Measurements from ENCODE around the gene KCND3. TPM values are rescaled to one million over a fixed set of nuclear protein-coding genes. Genes with fewer than 3 reads are reported as not detected.
A peak's percentile ranks its signal among the peaks of the same experiment; 100 is the strongest.

Gene KCND3
- total RNA-seq, 4 donors from 2014 or later = 2.4 to 6.0 (median 3.9) TPM

DNA sequence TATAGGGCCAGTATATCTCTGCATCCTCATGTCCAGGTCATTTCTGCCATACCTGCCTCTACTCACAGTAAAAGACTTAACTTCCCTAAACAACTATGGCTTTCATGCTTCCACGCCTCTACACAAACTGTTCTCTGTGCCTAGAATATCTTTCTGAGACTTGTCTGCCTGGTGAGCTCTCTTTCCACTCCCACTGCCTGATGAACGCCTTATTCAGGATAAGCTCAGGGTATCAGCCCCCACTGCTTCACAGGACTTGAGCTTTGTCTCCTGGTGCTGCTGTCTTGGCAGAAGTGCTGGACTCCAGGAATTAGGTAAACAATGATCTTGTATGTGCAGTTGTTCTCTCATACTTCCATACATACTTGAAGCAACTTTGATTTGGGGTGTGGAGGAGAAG, 238.6 kb downstream of the KCND3 start:
- intact Hi-C loops (cut with DNase I) = no loop called here
- 75 to 86% methylated on average over 2 of the region's 2 CpGs for WGBS, 2 donors
- Histone ChIP-seq H3K27ac (peak overlapping the region in 3 of 4 donors; percentile 5 to 28 (median 13)), H3K4me3 (no peak overlapping the region), H3K9me3 (no peaks in the 10 kb centered on the region), H3K27me3 (no peaks in the 10 kb centered on the region), H3K36me3 (no peaks in the 10 kb centered on the region), H3K4me1 (peaks cover 0 to 21% (median 3%) of the 10 kb centered on the region in 3 donors)
- DNase-seq = no peak
- TF ChIP-seq, protein P1, sequence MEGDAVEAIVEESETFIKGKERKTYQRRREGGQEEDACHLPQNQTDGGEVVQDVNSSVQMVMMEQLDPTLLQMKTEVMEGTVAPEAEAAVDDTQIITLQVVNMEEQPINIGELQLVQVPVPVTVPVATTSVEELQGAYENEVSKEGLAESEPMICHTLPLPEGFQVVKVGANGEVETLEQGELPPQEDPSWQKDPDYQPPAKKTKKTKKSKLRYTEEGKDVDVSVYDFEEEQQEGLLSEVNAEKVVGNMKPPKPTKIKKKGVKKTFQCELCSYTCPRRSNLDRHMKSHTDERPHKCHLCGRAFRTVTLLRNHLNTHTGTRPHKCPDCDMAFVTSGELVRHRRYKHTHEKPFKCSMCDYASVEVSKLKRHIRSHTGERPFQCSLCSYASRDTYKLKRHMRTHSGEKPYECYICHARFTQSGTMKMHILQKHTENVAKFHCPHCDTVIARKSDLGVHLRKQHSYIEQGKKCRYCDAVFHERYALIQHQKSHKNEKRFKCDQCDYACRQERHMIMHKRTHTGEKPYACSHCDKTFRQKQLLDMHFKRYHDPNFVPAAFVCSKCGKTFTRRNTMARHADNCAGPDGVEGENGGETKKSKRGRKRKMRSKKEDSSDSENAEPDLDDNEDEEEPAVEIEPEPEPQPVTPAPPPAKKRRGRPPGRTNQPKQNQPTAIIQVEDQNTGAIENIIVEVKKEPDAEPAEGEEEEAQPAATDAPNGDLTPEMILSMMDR (IDR thresholded peaks at IDR 0.05) = no peak
- no peak for TF ChIP-seq POLR2A (IDR thresholded peaks at IDR 0.05)

DNA sequence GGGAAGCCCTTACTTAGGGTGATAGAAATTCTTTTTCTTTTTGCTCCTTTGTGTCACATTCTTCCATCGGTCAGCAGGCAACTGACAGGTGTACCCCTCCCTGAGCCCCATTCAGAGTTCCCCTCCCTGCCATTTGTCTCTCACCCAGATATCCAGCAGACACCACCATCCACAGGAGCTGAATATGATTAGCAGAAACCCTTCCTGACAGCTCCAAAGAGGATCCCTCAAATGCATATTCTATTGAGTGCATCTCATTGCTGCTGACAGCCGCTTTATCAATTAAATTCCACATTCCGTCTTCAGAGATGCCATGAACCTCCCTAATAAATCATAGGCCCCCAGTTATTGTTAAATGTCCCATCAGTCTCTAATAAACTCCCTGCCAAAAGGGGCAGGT, 239.8 kb downstream of the KCND3 start:
- intact Hi-C loops (cut with DNase I) = loop anchor here (5.0 to 10.0 kb wide), 2 partner anchors 37 to 245 kb away; partner anchors contain the start of genes ADORA3 and TMIGD3
- H3K4me3 ChIP-seq = no peak overlapping the region
- H3K9me3 ChIP-seq = no peaks in the 10 kb centered on the region
- TF ChIP-seq, protein P1 (IDR thresholded peaks at IDR 0.05) = no peak
- no peak for TF ChIP-seq POLR2A (IDR thresholded peaks at IDR 0.05)
- no peak overlapping the region for H3K27ac ChIP-seq
- peaks cover 0 to 17% (median 3%) of the 10 kb centered on the region in 3 donors for H3K4me1 ChIP-seq
- WGBS, 2 donors = 73 to 77% methylated on average over 3 of the region's 3 CpGs
- no peak for DNase-seq
- H3K27me3 ChIP-seq = no peaks in the 10 kb centered on the region
- no peaks in the 10 kb centered on the region for H3K36me3 ChIP-seq

DNA sequence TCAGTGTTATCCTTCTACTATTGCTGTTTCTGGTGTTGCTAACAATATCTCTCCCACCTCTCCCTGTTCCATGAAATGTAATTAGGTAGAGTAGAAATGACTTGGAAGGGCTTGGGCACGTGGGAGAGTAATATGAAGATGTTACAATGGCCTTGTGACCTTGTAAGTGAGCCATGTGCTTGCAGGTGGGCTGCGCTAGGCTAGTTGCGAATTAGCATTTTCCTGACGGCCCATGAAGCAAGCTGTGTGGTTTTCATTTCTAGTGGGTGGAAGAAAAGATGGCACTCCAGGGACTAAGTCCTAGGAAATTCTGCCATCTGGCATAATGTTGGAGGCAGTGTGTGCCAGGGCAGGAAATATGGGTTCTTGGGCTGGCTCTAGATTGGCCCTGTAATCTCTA, 241.5 kb downstream of the KCND3 start:
- Histone ChIP-seq H3K4me1 (peaks cover 0 to 14% (median 0%) of the 10 kb centered on the region in 3 donors), H3K27me3 (no peaks in the 10 kb centered on the region), H3K9me3 (no peaks in the 10 kb centered on the region), H3K36me3 (no peaks in the 10 kb centered on the region), H3K4me3 (no peak overlapping the region), H3K27ac (no peak overlapping the region)
- no peak for DNase-seq
- WGBS, 2 donors = 66 to 84% methylated on average over 3 to 4 of the region's 4 CpGs
- intact Hi-C loops (cut with DNase I) = loop anchor here (5.0 to 10.0 kb wide), 2 partner anchors 36 to 243 kb away; partner anchors contain the start of genes ADORA3 and TMIGD3
- no peak for TF ChIP-seq POLR2A (IDR thresholded peaks at IDR 0.05)
- TF ChIP-seq, protein P1 (IDR thresholded peaks at IDR 0.05) = no peak

DNA sequence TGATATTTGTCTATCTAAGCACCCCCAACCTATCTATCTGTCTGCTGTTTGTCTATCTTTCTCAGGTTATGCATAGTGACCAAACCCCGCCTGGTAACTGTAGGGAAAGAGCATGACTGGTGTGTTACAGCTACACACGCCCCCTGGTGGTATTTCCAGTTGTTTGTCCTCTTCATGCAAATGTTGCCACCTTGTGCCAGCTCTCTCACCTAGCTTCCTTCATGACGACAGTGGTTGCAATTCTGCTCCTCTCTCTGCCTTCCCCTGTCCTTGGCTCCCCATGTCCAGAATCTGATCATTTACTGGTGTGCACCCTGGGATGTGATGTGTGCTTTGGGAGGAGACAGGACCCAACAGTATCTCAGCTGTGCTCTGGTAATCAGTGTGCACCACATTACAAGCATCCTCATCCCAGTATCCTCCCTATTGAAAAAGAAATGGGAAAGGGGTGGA, 242.2 kb downstream of the KCND3 start:
- whole genome bisulfite sequencing, 2 donors = 13 to 25% methylated on average over 3 of the region's 3 CpGs
- H3K27ac ChIP-seq = no peak overlapping the region
- no peaks in the 10 kb centered on the region for H3K27me3 ChIP-seq
- H3K9me3 ChIP-seq = no peaks in the 10 kb centered on the region
- H3K4me1 ChIP-seq = peaks cover 0 to 14% (median 0%) of the 10 kb centered on the region in 3 donors
- H3K4me3 ChIP-seq = no peak overlapping the region
- TF ChIP-seq POLR2A (IDR thresholded peaks at IDR 0.05) = no peak
- TF ChIP-seq, protein P1 (IDR thresholded peaks at IDR 0.05) = peak; percentile 43 to 86 (median 63)
- no peak for DNase-seq
- intact Hi-C loops (cut with DNase I) = loop anchor here (5.0 to 10.0 kb wide), 2 partner anchors 35 to 243 kb away; partner anchors contain the start of genes ADORA3 and TMIGD3
- H3K36me3 ChIP-seq = no peaks in the 10 kb centered on the region

DNA sequence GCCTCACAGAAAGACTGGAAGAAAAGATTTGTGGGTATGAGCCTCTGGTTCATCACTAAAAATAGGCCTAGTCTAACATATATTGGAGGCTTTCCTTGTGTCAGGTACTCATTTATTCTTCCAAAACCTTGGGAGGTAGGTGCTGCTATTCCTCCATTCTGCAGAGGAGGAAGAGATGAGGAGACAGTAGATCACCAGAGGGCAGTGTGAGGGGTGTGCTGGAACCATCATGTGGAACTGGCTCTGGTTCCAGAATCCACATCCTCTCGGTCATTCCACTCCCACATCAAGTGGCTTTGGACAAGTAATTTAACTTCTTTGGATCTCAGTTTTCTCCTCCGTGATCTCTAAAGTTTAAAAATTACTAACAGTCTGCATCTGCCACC, 242.9 kb downstream of the KCND3 start:
- Histone ChIP-seq H3K36me3 (no peaks in the 10 kb centered on the region), H3K27ac (no peak overlapping the region), H3K4me3 (no peak overlapping the region), H3K9me3 (no peaks in the 10 kb centered on the region), H3K27me3 (no peaks in the 10 kb centered on the region), H3K4me1 (peaks cover 0 to 14% (median 0%) of the 10 kb centered on the region in 3 donors)
- intact Hi-C loops (cut with DNase I) = loop anchor here (5.0 to 10.0 kb wide), 2 partner anchors 34 to 242 kb away; partner anchors contain the start of genes ADORA3 and TMIGD3
- TF ChIP-seq, protein P1 (IDR thresholded peaks at IDR 0.05) = no peak
- TF ChIP-seq POLR2A (IDR thresholded peaks at IDR 0.05) = no peak
- no peak for DNase-seq
- 57 to 58% methylated on average over 2 of the region's 2 CpGs for WGBS, 2 donors
